B cell (primary cell): ENCODE results near the gene NMT1.

Source experiments
- CTCF ChIP-seq: fragments of 200-600 bp; IDR thresholded peaks from one replicate; pipeline ENCODE4 v1.8.0; 2022; ENCODE audit warnings: antibody characterized with exemption, mild to moderate bottlenecking
- EZH2 ChIP-seq: IDR thresholded peaks from 2 replicates; pipeline ENCODE4 v1.6.1; 2012; ENCODE audit warnings: borderline replicate concordance, low read depth, mild to moderate bottlenecking, moderate library complexity, low read length; ENCODE audit not compliant: insufficient read depth, poor library complexity, severe bottlenecking

GRCh38 chr17:45098081-45098868 is 37.2 kb downstream of the NMT1 start:
- TF ChIP-seq CTCF (no peak), EZH2 (no peak)
